Progenitor cell of endocrine pancreas (in vitro differentiated cells): ENCODE results near the gene MYO7A. TPM values are rescaled to one million over a fixed set of nuclear protein-coding genes. Genes with fewer than 3 reads are reported as not detected.

ENCODE experiments used
- DNase-seq: peaks from one replicate; pipeline ENCODE4 v3.0.0; 2021; ENCODE audit warnings: low spot score; ENCODE audit not compliant: unreplicated experiment
- H3K27ac Mint-ChIP-seq: 2 replicates; pipeline ENCODE4 v1.8.0; 2021; ENCODE audit warnings: mild to moderate bottlenecking, moderate library complexity, mixed read lengths
- H3K27me3 Mint-ChIP-seq: 2 replicates; pipeline ENCODE4 v1.8.0; 2021; ENCODE audit warnings: mixed read lengths
- H3K36me3 Mint-ChIP-seq: 2 replicates; pipeline ENCODE4 v1.8.0; 2022; ENCODE audit warnings: mixed read lengths; ENCODE audit not compliant: insufficient read depth
- H3K4me1 Mint-ChIP-seq: 2 replicates; pipeline ENCODE4 v1.8.0; 2021; ENCODE audit warnings: low read depth, mixed read lengths
- H3K4me3 Mint-ChIP-seq: 2 replicates; pipeline ENCODE4 v1.8.0; 2021; ENCODE audit warnings: low read depth, mild to moderate bottlenecking, moderate library complexity, mixed read lengths
- H3K9me3 Mint-ChIP-seq: 2 replicates; pipeline ENCODE4 v1.8.0; 2021; ENCODE audit warnings: low read depth, mixed read lengths
- total RNA-seq: library from RNA; stranded (reverse); gene quantifications from 2 replicates; pipeline ENCODE4 v1.2.1, GENCODE V29; 2021
- TF ChIP-seq, protein P1 (sequence below): fragments of 200-600 bp; sonication (generic); IDR thresholded peaks from one replicate; pipeline ENCODE4 v1.5.0; 2021; ENCODE audit warnings: antibody characterized with exemption, mild to moderate bottlenecking; ENCODE audit not compliant: unreplicated experiment

MYO7A gene
- total RNA-seq, 1 donor from 2014 or later: 5.7 TPM

DNA sequence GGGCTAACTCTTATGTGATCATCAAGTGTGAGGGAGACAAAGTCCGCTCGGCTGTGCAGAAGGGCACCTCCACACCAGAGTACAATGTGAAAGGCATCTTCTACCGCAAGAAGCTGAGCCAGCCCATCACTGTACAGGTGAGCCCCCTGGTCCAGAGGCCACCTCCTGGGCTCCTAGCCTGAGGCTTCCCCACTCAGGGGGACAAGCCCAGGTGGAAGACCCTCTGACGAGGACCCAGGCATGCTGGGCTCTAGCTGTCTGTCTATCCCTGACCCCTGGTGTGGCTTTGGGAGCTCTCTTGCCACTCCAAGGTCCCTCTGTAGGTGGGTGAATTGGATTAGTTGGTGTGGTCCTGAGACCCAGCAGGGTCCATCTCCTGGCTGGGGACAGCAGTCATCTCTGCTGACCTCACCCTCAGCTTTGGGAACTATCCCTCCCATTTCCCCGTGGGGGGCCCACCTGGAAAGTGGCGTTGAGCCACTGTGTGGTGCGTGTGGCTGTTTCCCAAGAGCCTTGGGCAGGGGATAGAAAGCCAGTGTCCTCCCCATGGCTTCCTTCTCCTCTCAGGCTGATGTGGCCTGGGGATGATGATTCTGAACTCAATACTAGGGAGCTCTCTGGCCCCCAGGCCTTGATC, 5.4 kb upstream of the MYO7A start:
- no peaks in the 10 kb centered on the region for H3K9me3 Mint-ChIP-seq
- no peak overlapping the region for H3K27ac Mint-ChIP-seq
- peaks cover 4% of the 10 kb centered on the region for H3K4me1 Mint-ChIP-seq
- TF ChIP-seq, protein P1, sequence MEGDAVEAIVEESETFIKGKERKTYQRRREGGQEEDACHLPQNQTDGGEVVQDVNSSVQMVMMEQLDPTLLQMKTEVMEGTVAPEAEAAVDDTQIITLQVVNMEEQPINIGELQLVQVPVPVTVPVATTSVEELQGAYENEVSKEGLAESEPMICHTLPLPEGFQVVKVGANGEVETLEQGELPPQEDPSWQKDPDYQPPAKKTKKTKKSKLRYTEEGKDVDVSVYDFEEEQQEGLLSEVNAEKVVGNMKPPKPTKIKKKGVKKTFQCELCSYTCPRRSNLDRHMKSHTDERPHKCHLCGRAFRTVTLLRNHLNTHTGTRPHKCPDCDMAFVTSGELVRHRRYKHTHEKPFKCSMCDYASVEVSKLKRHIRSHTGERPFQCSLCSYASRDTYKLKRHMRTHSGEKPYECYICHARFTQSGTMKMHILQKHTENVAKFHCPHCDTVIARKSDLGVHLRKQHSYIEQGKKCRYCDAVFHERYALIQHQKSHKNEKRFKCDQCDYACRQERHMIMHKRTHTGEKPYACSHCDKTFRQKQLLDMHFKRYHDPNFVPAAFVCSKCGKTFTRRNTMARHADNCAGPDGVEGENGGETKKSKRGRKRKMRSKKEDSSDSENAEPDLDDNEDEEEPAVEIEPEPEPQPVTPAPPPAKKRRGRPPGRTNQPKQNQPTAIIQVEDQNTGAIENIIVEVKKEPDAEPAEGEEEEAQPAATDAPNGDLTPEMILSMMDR: no peak
- no peak overlapping the region for H3K4me3 Mint-ChIP-seq
- H3K27me3 Mint-ChIP-seq: no peaks in the 10 kb centered on the region
- peaks cover 1% of the 10 kb centered on the region for H3K36me3 Mint-ChIP-seq
- no peak for DNase-seq

DNA sequence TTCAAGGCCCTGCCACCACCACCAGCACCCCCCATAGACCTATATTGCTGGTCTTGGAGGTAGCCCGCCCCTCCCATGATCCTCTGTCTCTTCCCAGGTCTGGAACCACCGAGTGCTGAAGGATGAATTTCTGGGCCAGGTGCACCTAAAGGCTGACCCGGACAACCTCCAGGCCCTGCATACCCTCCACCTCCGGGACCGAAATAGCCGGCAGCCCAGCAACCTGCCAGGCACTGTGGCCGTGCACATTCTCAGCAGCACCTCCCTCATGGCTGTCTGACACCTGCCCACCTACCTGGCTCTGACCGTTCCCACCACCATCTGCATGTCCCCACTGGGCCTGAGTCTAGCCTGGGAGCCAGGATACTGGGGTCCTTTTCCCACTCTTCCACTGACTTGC, 4.5 kb upstream of the MYO7A start:
- Mint-ChIP-seq H3K9me3 (no peaks in the 10 kb centered on the region), H3K27ac (no peak overlapping the region), H3K4me3 (no peak overlapping the region), H3K4me1 (peaks cover 7% of the 10 kb centered on the region), H3K27me3 (no peaks in the 10 kb centered on the region), H3K36me3 (peaks cover 1% of the 10 kb centered on the region)
- TF ChIP-seq, protein P1: no peak
- no peak for DNase-seq

DNA sequence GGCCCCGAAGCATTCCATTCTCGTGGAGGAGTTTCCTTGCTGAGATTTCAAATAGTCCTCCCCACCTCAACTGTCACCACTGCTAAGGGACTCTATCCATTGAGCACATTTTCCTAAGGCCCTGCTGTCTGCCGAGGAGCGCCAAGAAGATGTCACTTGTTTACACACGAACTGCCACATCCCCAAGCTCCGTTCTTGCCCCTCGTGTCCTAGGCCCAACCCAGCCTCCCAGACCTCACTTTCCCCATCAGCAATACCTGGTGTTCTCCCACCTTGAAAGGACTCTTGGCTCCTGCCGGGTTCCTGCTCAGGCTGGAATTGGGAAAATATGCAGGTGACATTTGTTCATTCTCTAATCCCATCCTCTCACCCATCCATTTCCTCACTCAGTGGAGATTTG, 4.0 kb upstream of the MYO7A start:
- TF ChIP-seq, protein P1: no peak
- Mint-ChIP-seq H3K9me3 (no peaks in the 10 kb centered on the region), H3K4me3 (no peak overlapping the region), H3K36me3 (peaks cover 1% of the 10 kb centered on the region), H3K4me1 (peaks cover 7% of the 10 kb centered on the region), H3K27ac (no peak overlapping the region), H3K27me3 (no peaks in the 10 kb centered on the region)
- DNase-seq: no peak

DNA sequence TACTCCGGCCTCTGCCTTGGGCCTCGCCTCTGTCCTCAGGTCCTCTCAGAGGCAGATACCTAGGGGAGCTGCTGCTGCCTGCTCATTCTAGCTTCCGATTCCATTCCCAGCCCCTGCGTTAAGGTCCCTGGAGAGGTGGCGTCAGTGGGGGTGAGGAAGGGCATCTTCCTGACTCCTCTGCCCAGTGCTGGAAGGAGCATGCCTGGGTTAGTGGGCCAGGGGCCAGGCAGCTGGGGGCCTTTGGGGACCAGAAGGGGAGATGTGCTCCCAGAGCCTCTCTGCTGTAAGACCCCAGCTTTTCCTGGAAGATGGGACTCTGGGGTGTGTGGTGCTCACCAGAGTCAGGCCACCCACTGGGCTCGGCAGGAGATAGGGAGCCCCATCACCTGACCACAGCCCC, 3.6 kb upstream of the MYO7A start:
- Mint-ChIP-seq H3K4me1 (peaks cover 7% of the 10 kb centered on the region), H3K36me3 (peaks cover 1% of the 10 kb centered on the region), H3K4me3 (no peak overlapping the region), H3K27me3 (no peaks in the 10 kb centered on the region), H3K9me3 (no peaks in the 10 kb centered on the region), H3K27ac (no peak overlapping the region)
- TF ChIP-seq, protein P1: no peak
- no peak for DNase-seq

DNA sequence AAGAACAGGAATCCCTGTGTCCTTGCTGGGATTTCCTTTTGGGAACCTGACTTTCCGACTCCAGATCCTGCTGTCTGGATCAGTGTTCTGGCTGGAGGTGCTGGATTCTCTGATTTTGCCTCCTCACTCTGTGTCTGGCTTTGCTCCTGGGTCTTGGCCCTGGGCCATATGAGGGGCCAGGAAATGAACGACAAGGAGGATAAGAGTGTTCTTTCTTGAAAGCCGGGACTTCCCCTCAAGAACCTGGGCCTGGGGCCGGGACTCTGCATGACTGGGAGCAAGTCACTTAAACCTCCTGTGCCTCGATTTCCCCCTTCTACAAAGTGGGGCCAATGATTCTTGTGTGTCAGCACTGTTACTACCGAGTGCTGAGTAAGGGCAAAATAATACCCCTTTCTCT, 2.9 kb upstream of the MYO7A start:
- H3K9me3 Mint-ChIP-seq: no peaks in the 10 kb centered on the region
- DNase-seq: no peak
- peaks cover 7% of the 10 kb centered on the region for H3K4me1 Mint-ChIP-seq
- no peak overlapping the region for H3K27ac Mint-ChIP-seq
- peaks cover 1% of the 10 kb centered on the region for H3K36me3 Mint-ChIP-seq
- no peak overlapping the region for H3K4me3 Mint-ChIP-seq
- TF ChIP-seq, protein P1: no peak
- no peaks in the 10 kb centered on the region for H3K27me3 Mint-ChIP-seq
